ENCODE data around the gene ATP2B2. TPM values are rescaled to one million over a fixed set of nuclear protein-coding genes. Genes with fewer than 3 reads are reported as not detected.

ATP2B2 gene
- total RNA-seq, 4 donors from 2014 or later: not detected

- no peaks in the 10 kb centered on the region for H3K4me1 ChIP-seq
- 80 to 91% methylated on average over 1 to 11 of the region's 11 CpGs for WGBS, 2 donors (ENCODE audit: low coverage in 1 of 2)
- peaks cover 22% of the 10 kb centered on the region for H3K27me3 ChIP-seq
- TF ChIP-seq POLR2A (IDR thresholded peaks at IDR 0.05): no peak
- no peak for TF ChIP-seq CTCF (IDR thresholded peaks at IDR 0.05)
- no peak for TF ChIP-seq POLR2AphosphoS5 (IDR thresholded peaks at IDR 0.05)
- TF ChIP-seq EP300 (IDR thresholded peaks at IDR 0.05; ENCODE audit: low read depth): no peak
- no peak overlapping the region for H3K27ac ChIP-seq
- intact Hi-C loops (cut with DNase I; ENCODE audit: low total_unique reads): no loop called here
- H3K4me3 ChIP-seq: no peak overlapping the region
- H3K9me3 ChIP-seq: no peaks in the 10 kb centered on the region
- DNase-seq: no peak
- in situ Hi-C loops (cut with MboI; ENCODE audit: low pct_ligation_motif_present in 1 of 4, low pct_unique_long_range_greater_than_20kb in 1 of 4, low sequenced_read_pairs in 3 of 4): loop anchor here in 1 of 4 donors (25.0 kb wide), 1 partner anchor 403 kb away; no protein-coding TSS in a partner anchor
- no peaks in the 10 kb centered on the region for H3K36me3 ChIP-seq
Measured at GRCh38 chr3:10334042-10334441, 171.3 kb downstream of the ATP2B2 start.

- Histone ChIP-seq H3K27ac (no peak overlapping the region), H3K27me3 (peaks cover 30% of the 10 kb centered on the region), H3K36me3 (no peaks in the 10 kb centered on the region), H3K4me1 (no peaks in the 10 kb centered on the region), H3K9me3 (no peaks in the 10 kb centered on the region), H3K4me3 (no peak overlapping the region)
- in situ Hi-C loops (cut with MboI; ENCODE audit: low pct_ligation_motif_present in 1 of 4, low pct_unique_long_range_greater_than_20kb in 1 of 4, low sequenced_read_pairs in 3 of 4) (loop anchor here in 1 of 4 donors (25.0 kb wide), 1 partner anchor 404 kb away; no protein-coding TSS in a partner anchor), intact Hi-C loops (cut with DNase I; ENCODE audit: low total_unique reads) (no loop called here)
- 60% methylated on average over 2 of the region's 2 CpGs; no CpG with 5 or more reads in 1 of the 2 donors for WGBS, 2 donors (ENCODE audit: low coverage in 1 of 2)
- no peak for DNase-seq
- TF ChIP-seq EP300 (IDR thresholded peaks at IDR 0.05; ENCODE audit: low read depth) (no peak), CTCF (IDR thresholded peaks at IDR 0.05) (no peak), POLR2AphosphoS5 (IDR thresholded peaks at IDR 0.05) (no peak), POLR2A (IDR thresholded peaks at IDR 0.05) (no peak)
Measured at GRCh38 chr3:10333349-10333650, 172.1 kb downstream of the ATP2B2 start.

GRCh38 chr3:10332481-10333348 is 172.7 kb downstream of the ATP2B2 start:
- WGBS, 2 donors (ENCODE audit: low coverage in 1 of 2): 83% methylated on average over 20 of the region's 20 CpGs; no CpG with 5 or more reads in 1 of the 2 donors
- intact Hi-C loops (cut with DNase I; ENCODE audit: low total_unique reads): no loop called here
- TF ChIP-seq EP300 (IDR thresholded peaks at IDR 0.05; ENCODE audit: low read depth) (no peak), CTCF (IDR thresholded peaks at IDR 0.05) (no peak), POLR2AphosphoS5 (IDR thresholded peaks at IDR 0.05) (no peak), POLR2A (IDR thresholded peaks at IDR 0.05) (no peak)
- H3K27ac ChIP-seq: no peak overlapping the region
- no peaks in the 10 kb centered on the region for H3K36me3 ChIP-seq
- in situ Hi-C loops (cut with MboI; ENCODE audit: low pct_ligation_motif_present in 1 of 4, low pct_unique_long_range_greater_than_20kb in 1 of 4, low sequenced_read_pairs in 3 of 4): loop anchor here in 1 of 4 donors (25.0 kb wide), 1 partner anchor 405 kb away; no protein-coding TSS in a partner anchor
- no peaks in the 10 kb centered on the region for H3K9me3 ChIP-seq
- no peaks in the 10 kb centered on the region for H3K4me1 ChIP-seq
- H3K4me3 ChIP-seq: no peak overlapping the region
- DNase-seq: no peak
- H3K27me3 ChIP-seq: peaks cover 35% of the 10 kb centered on the region

- Histone ChIP-seq H3K9me3 (no peaks in the 10 kb centered on the region), H3K4me3 (no peak overlapping the region), H3K27me3 (peaks cover 48% of the 10 kb centered on the region), H3K36me3 (no peaks in the 10 kb centered on the region), H3K27ac (no peak overlapping the region), H3K4me1 (no peaks in the 10 kb centered on the region)
- DNase-seq: no peak
- intact Hi-C loops (cut with DNase I; ENCODE audit: low total_unique reads): no loop called here
- 79% methylated on average over 8 of the region's 8 CpGs; no CpG with 5 or more reads in 1 of the 2 donors for WGBS, 2 donors (ENCODE audit: low coverage in 1 of 2)
- TF ChIP-seq POLR2AphosphoS5 (IDR thresholded peaks at IDR 0.05) (no peak), CTCF (IDR thresholded peaks at IDR 0.05) (no peak), POLR2A (IDR thresholded peaks at IDR 0.05) (no peak), EP300 (IDR thresholded peaks at IDR 0.05; ENCODE audit: low read depth) (no peak)
- in situ Hi-C loops (cut with MboI; ENCODE audit: low pct_ligation_motif_present in 1 of 4, low pct_unique_long_range_greater_than_20kb in 1 of 4, low sequenced_read_pairs in 3 of 4): loop anchor here in 1 of 4 donors (25.0 kb wide), 1 partner anchor 406 kb away; no protein-coding TSS in a partner anchor
Measured at GRCh38 chr3:10331320-10331719, 174.1 kb downstream of the ATP2B2 start.

Measured in transverse colon (tissue), 4 donors.